ENCODE results near the gene HSPB2.
A peak's percentile ranks its signal among the peaks of the same experiment; 100 is the strongest.
"Not testable (repeated sequence)": the region's sequence is repeated elsewhere in the genome, so short reads cannot be mapped to it uniquely, and the experiment has no call there.

The HSPB2 gene

DNA sequence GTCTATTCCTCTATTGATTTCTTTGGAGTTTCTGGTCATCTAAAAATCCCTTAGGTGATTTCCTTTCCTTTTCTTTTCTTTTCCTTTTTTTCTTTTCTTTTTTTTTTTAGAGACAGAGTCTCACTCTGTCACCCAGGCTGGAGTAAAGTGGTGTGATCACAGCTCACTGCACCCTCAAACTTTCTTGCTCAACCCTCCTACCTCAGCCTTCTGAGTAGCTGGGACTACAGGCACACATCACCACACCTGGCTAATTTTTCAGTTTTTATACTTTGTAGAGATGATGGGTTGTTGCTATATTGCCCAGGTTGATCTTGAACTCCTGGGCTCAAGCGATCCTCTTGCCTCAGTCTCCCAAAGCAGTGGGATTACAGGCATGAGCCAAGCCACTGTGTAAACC is 4.2 kb downstream of the HSPB2 start:
- DNase-seq, result no peak

DNA sequence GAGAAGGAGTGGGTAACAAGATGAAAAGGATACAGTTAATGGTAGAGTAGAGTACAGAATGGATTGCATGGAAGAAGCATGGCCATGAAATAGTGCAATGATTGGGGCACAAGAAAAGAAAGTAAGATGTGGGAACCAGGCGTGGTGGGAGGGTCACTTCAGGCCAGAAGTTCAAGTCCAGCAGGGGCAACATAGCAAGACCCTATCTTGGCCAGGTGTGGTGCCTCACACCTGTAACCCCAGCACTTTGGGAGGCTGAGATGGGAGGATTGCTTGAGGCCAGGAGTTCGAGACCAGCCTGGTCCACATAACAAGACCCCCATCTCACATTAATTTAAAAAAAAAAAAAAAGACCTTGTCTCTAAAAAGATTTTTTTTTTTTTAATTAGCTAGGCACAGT is 4.8 kb downstream of the HSPB2 start:
- DNase-seq, result no peak

DNA sequence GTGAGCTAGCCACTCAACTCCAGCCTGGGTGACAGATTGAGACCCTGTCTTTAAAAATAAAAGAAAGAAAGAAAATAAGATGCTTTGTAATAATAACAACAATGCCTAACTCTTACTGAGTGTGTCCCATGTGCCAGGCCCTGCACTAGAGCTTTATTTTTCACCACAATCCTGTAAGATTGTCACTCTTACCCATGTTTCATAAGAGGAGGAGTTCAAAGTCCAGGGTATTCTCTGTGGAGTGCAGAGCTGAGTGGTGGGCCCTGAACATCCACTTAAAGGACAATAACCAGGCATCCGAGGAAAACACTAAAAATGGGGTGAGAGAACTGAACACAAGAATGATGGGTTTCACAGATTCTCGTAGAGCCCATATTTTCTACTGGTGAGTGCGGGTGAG is 5.3 kb downstream of the HSPB2 start:
- no peak for DNase-seq

DNA sequence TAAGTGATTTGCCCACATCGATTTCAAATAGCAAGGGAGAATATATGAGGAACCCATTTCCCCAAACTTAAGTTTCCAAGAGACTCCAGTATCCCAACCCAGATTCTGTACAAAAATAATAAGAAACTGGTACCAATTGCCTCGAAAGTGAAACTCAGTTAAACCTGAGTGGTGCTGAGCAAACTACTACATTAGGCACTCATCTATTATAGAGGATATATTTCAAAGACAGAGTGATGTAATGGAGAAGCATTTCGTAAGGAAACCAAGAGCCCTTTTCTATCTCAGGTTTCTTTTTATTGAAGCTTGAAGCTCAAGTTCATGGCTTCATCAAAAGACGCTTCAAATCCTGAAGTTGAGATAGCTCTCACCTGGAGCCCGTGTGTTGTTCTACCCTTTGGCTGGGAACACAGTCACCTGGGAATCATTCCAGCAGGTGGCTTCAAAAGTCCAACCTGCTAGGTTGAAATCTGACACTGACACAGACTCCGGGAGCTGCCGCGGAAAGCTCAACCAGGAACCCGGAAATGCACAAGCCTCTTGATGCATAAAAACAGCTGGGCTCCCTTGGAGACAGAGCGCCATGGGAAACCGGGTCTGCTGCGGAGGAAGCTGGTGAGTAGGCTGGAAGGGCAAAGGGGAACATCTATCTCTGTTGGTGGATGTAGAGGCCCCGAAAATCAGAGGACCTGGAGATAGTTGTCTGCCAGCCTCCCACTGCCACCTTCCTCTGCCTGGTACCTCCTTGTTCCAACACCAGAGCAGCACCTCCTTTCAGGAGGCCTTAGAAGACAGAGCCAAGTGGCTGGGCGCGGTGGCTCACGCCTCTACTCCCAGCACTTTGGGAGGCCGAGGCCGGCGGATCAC is 6.1 kb downstream of the HSPB2 start, which contains the start of gene C11orf52:
TSS of gene C11orf52 (plus strand) at position 524 of the 867 bp plus-strand sequence. CDS start at position 584, 60 bp downstream.
- peak; percentile 63 for DNase-seq

DNA sequence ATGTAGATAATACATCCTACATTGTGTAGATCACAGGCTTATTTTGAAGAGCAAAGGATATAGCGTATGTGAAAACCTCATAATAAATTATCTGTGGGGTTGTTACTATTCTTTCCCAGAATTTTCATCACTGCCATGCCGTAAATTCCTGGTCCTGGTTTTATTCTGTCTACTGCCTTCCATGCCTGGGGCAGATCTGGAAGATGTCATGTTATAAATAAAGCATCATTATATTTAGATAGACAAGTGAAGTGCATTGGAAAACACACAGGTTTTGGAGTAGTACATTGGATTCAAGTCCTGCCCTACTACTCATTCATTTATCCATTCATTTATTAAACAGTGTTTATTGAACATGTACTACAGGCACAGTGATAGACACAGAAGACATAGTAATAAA is 8.4 kb downstream of the HSPB2 start:
- DNase-seq, result no peak

DNA sequence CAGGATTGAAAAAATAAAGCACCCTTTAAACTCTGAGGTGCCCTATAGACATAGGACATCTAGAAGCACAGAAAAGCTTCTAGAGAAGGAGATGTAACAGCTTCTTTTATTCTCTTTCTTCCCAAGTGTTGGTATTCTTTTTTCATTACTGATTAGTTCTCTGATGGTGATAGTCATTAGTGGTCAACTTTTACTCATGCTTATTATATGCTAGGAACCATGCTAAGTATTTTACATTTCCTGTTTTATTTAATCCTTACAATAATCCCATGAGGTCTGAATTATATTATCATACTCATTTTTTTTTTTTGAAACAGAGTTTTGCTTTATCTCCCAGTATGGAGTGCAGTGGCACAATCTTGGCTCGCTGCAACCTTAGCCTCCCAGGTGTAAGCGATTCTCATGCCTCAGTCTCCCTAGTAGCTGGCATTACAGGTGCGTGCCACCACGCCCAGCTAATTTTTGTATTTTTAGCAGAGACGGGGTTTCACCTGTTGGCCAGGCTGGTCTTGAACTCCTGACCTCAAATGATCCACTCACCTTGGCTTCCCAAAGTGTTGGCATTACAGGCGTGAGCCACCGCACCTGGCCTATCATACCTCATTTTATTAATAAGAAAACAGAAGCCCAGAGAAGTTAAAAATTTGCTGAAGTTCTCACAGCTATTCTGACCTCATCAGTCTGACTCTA is 9.2 kb downstream of the HSPB2 start:
- no peak for DNase-seq

DNA sequence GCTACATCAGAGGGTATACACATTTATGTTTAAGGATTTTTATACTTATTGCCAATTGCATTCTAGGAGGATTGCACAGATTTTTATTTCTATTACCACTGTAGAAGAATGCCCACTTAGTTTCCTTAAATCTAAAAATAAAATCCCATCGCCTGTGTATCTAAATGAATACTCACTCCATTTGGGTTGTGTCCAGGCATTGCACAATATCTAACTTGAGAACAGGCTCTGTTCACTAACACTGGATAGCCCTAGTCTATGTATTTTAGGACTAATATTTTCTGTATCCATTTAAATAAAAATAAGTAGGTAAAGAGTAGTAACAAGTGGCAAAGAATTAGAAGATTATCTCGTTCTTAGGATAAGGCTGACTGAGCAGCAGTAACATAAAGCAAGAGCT is 10.3 kb downstream of the HSPB2 start:
- DNase-seq, result peak; percentile 40

DNA sequence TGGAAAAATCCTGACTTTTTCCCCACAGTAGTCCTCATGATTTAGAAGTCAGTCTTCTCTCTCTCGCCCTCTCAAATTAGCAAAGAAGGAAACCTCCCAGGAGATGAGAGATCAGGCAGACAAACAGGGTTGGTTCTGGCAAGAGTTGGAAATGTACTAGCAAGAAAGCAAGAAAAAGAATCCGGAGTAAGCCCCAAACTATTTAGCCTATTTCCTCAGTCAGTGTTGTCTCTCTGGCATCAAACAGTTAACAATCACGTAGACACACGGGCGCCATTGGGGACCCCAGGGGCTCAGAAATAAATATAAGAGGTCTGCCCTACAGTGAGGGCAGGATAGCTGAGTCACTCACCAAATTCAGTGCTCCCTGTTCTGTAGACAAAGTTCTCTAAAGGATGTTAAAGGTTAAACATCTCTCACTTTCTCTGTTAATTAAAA is 10.8 kb downstream of the HSPB2 start:
- no peak for DNase-seq

DNA sequence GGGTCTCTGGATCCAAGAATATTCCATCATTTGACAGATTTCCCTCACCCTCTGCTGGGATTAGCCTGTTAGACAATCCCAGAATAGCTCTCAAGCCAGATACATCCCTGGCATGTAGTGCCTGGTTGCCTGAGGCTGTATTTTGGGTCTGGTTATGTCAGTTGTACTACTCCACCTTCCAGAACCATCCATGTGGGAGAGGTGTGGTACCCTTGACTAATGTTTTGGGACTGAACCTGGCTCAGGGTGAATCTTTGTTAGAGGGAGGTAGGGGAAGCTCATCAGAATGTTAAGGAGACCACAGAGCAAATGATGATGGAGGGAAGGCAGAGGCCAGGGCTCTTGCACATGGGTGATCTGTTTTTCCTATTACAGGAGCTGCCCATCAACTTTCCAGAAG is 11.4 kb downstream of the HSPB2 start:
- no peak for DNase-seq

DNA sequence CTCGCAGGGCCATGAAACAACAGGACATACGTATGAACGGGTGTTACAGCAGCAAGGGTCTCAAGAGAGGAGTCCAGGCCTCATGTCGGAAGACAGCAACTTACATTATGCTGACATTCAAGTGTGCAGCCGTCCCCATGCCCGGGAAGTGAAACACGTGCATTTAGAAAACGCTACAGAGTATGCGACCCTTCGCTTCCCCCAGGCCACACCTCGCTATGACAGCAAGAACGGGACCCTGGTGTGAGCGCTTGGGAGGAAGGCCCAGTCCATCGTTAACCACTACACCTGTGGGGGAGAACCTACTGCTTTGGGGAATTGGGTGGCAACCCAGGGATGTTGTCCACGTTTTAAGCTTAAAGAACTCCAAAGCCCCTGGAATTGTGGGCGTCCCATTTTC is 13.4 kb downstream of the HSPB2 start:
- no peak for DNase-seq

DNA sequence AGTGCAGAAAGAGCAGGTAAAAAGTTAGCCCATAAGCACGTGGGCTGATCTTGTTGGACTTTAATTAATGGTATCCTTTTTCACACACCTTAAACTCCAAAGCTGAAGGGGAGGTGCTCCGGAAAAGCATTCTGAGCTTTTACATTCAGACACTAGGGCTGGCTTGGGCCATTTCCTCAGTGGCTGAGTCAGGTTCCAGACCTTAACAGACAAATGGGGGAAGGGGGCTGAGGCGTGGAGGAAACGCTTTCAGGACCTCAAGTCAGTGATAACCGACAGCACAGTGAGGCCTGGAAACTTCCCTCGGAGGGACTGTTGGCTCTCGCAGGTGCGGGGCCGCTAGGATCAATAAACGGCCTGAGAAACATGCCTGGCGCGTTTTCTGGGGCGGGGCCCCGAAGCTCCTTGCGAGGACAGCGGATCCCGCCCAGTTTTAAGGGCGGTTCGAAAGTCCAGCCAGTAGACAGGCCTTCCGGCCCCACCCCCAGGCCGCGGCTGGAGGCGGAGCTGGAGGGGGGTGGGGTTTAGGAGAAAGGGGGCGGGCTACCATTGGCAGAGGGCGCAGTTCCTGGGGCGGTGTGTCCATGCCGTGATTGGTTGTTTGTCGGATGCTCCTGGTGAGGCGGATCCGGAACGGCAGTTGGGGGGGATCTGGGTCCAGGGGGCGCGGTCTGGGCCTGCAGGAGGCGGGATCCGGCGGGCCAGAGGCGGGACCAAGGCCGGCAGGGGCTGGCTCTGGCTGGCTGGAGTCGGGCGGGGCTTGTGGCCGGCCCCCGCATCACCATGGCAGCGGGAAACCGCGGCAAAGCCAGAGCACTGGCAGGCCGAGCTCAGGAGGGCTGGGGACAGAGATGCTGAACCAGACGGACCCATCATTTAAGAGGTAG is 14.2 kb downstream of the HSPB2 start:
- DNase-seq, result peak; percentile 95

DNA sequence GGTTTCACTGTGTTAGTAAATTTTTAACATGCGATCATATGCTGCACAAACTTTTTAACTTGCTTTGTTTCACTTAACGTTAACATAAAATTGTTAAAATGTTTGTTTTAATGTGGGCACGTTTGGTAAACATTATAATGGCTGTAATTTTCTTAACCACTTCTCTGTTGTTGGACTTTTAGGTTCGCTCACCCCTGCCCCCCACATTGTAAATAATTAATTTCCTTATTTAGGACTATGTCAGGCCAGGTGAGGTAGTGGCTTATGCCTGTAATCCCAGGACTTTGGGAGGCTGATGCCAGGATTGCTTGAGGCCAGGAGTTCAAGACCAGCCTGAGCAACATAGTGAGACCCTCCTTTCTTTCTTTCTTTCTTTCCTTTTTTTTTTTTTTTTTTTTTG is 17.9 kb downstream of the HSPB2 start:
- DNase-seq, result no peak

DNA sequence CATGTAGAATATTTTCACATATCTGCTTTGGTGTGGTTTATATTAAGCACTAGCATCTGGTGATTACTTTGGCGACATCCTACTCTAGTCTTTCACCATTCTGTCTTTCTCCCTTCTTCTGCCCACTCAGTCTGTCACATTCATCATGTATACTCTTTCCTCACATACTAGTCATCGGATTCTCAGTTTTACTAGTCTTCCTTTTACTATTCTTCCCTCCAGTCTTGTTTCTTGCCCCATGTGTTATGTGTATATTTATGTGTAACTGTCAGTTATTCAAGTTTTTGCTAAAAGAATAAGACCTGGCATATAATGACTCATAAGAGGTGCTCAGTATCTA is 20.0 kb downstream of the HSPB2 start:
- no peak for DNase-seq

DNA sequence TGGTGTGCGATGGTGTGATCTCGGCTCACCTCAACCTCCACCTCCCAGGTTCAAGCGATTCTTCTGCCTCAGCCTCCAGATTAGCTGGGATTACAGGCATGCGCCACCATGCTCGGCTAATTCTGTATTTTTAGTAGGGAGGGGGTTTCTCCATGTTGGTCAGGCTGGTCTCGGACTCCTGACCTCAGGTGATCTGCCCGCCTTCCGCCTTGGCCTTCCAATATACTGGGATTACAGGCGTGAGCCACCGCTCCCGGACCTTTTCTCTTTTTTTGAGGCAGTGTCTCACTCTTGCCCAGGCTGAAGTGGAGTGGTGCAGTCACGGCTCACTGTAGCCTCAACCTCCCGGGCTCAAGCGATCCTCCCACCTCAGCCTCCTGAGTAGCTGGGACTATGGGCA is 20.6 kb downstream of the HSPB2 start:
- not testable (repeated sequence) for DNase-seq

DNA sequence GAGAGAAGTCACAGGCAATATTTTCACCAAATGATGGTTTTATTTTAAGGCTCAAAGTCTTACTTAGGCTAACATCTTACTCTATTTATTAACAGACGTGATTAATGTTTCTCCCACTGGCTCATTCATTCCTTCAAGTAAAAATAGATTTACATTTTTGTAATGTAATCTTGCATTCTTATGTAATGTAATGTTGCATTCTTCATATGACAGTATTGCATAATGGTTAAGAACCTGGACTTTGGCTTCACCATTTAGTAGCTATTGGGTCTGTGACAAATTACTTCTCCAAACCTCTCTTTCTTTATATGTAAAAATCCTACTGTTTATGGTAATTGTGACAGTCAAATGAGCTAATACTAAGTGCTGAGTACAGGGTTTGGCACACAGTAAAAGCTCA is 21.3 kb downstream of the HSPB2 start:
- DNase-seq, result no peak

DNA sequence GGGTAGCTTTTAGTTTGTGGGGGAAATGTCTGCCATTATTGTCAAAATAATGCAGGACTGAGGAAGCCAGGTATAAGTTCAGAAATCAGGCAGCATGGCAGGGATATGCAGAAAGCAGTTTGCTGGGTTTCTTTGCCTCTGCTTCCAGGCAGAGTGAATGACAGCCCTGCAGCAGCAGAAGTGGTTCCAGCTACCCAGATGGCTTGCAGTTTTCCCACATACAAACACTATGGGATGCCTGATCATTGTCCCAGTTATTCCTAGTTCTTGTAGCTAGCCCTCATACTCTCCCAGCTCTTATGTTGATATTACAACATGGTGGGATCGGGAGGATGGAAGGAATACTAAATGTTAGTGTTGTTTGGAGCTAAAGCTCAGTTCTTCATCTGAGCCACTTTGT is 21.8 kb downstream of the HSPB2 start:
- DNase-seq, result no peak

DNA sequence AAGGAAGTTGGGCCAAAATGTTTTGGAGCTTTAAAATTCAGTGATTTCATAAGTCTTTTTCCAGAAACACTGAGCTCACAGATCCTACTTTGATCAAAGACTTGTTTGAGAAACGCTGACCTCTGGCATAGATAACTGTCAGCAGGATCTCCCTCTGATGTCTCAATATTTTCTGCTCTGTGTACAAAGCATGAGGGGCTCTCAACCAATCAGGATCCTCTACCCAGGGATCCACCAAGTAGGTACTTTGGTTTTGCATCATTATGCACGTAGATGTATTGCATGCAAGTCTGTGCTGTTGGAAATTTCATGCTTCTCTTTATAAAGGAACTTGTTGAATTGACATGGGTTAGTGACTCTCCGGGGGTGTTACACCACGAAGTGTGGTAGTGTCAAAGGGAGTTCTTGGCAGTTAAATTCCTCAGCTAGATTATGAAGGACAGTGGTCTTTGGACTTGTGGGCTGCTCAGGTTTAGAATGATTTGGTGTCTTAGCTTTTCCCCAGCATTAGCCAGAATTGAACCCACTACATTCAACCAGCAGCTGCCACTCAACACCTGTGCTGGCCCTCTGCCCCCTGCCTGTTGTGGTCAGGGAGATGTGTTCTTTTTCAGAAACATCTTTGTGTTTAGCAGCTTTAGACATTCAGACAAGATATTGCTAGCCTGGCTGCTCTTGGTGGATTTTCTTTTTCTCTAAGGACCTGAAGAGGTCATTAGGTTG is 22.9 kb downstream of the HSPB2 start:
- no peak for DNase-seq

DNA sequence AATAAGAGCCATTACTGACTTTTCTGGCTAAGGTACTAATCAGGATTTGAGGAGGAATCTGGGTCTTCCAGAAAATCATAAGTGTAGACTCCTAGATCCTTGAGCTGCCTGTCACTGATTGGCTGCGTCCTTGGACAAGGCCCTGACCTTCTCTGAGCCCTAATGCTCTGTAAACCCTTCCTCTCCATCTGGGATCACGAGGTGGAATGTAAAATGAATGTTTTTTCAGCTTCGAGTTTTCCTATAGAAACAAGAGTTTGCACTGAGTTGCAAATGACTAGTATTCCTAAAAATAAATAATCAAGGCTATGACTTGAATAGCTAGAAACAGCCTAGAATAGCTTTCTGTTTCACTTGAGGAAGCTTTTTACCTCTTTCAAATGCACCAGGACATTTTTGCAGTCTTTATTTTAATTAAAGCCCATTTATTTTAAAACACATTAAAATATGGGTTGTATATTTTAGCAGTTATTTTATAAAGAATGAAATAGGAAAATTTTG is 23.6 kb downstream of the HSPB2 start:
- DNase-seq, result no peak

DNA sequence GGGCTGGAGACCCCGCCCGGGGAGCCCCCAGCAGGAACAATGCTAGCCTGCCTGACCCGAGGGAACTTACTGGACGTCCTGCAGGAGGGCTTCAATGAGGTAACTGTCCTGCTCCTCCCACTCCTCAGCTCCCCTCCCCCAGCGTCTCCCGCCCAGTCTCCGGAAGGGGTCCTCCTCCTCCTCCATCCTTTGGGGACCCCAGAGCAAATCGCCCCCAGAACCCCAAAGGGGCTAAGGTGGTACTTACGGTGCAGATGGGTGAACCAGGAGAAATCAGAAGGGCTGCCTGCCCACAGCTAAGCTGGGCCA is 24.9 kb downstream of the HSPB2 start:
- no peak for DNase-seq

DNA sequence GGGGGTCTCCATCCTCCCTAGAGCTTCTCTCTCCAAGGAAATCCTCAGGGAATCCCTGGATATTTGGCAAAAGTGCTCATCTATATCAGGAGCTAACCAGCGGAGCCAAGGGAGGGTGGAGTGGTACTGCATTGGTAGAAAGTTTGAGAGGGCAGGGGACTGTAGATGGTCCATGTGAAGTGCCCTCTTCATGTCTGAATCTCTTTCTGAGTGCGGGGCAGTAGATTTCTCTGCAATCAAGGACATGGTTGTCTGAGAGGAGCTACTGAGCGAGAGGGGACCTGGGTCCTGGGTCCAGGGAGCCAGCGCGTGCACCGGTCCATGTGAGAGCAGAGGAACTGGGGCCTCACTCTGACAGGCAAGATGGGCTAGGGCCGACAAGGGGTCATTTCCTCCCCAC is 25.3 kb downstream of the HSPB2 start:
- DNase-seq, result no peak

DNA sequence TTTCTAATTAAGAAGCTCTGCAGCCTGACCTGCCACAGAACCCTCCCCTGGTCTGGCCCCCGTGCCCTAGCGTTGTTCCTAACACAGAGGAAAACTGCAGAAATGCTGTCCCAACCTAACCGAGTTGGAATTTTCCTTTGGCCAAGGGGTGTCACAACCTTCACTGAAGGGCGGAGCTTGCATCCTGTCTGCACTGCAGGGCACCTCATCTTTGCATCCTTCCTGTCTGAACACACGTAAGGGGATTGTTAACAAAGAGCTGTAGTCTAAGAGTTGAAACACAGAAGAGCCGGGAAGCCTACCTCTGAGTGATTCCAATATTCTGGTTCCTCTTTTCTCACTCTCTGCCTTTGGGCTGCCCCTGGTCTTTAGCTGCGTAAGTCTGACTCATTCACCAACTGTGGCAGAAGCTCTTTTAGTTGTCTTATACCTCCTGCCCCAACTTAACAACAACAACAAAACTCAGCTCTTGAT is 26.2 kb downstream of the HSPB2 start:
- no peak for DNase-seq

DNA sequence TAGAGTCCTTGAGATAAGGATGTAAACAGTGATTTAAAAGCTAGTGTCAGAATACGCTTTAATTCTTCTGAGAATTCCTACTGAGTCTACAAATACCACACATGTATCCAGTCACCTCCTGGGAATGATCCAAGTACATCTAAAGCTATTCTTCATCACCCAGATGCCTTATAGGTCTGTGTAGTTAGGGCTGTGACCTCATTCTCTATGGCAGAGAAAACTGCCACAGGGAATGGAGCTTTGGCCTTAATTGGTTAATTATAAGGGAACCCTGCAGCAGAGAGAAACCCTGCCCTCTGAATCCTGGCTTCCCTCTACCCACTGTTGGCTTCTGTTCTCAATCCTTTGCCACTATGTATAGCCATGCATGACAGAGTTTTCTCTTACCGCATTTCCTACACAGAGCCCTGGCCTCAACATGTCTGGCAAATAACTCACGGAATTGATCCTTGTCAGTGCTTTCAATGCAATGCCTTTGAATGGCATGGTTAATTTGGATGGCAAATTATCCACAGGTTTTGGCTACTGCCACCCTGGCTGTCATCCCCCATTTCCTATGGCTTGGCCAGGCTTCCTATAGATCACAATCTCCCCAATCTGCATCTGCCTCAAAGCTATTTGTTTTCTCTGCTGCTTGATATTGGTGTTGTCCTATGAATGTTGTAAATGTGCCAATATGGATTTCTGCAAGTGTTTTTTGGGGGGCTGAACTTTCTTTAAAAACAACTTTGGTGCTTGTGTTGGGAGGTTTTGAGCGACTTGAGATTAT is 27.5 kb downstream of the HSPB2 start:
- DNase-seq, result no peak
